ENCODE data around the gene RNF25.

- no peak for TF ChIP-seq CTCF (IDR thresholded peaks at IDR 0.05)
- TF ChIP-seq POLR2A (IDR thresholded peaks at IDR 0.05), result no peak
Observed at GRCh38 chr2:218720048-218721041, 48.5 kb upstream of the RNF25 start.
